H4 (cell line): ENCODE measurements around the gene TSPAN8. TPM values are rescaled to one million over a fixed set of nuclear protein-coding genes. Genes with fewer than 3 reads are reported as not detected.
"Not testable (repeated sequence)": the region's sequence is repeated elsewhere in the genome, so short reads cannot be mapped to it uniquely, and the experiment has no call there.

Experiments
- DNase-seq: peaks from one replicate; pipeline ENCODE4 v3.0.0-alpha.2; 2015; ENCODE audit warnings: low spot score
- total RNA-seq: library from RNA; depleted of rRNA; stranded (reverse); fragments of >200 nt; shearing (Covaris generic); gene quantifications from 2 replicates; pipeline ENCODE4 v1.2.3, GENCODE V29; 2014; rRNA removed

Gene TSPAN8
- total RNA-seq, 1 experiment from 2014 or later, result 1.9 TPM

GRCh38 chr12:71125949-71126348 lies 31.9 kb downstream of the TSPAN8 start:
- no peak for DNase-seq

DNA sequence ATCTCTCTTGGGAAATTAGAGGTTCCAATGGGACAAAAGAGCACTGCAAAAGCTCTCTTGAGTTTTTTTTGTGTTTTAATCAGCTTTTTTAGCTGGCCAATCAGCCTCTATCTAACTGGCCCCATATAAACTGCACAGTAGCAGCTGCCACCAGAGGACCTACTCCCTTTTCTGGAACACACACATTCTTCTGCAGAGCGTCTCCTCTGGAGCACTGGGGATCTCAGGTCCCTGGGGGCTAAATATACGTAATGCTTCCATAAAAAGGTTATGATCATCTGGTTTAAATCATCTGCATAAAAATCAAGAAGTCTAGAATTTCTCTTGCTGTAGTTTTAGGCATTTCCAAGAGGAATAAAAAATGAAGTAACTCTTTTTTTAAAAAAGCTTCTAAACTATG lies 32.3 kb downstream of the TSPAN8 start:
- no peak for DNase-seq

DNA sequence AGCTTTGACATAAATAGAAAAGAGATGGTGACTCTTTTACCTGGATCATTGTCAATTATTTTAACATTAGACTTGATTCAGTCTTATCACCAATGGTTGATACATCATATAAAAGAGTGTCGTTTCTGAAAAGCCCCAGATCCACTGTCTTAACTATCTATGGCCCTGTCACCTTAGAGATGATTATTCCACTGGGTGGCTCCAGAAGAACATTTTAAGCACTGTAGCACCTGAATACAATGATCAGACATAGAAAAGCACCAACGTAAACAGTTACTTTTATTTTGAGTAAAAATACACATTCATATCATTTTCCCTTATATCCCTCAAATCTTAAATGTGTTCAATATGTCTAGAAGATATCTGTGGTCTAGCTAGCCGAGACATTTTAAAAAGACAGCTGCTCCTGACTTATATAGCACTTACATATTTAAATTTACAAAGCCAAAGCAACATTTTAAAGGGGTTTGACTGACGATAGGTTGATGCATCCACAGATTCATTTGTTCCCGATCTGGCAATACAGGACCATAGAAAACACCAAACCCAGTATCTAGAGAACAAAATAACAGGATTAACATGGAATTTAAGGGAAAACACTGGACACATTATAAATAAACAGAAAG lies 32.9 kb downstream of the TSPAN8 start:
- no peak for DNase-seq

- not testable (repeated sequence) for DNase-seq
Observed at GRCh38 chr12:71113148-71113547, 44.7 kb downstream of the TSPAN8 start.

DNA sequence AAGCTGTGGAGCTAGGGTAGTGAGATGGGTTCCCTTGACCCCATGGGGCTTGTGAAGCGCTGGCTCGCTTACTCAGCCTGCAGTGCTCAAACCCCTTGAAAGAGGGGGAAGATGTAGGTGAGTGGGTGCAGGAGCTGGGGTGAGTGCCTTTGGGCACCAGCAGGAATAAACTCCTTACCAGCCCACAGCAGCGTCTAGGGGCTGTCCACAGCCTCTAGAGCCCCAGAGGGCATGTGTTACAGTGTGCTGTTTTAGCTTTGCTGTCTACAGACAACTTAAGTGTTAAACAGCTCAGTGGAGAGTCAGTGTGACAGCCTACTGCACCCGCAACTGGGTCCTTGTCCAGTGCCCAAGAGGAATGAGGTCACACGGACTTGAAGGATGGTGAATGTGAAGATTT lies 48.0 kb downstream of the TSPAN8 start:
- DNase-seq, result no peak

DNA sequence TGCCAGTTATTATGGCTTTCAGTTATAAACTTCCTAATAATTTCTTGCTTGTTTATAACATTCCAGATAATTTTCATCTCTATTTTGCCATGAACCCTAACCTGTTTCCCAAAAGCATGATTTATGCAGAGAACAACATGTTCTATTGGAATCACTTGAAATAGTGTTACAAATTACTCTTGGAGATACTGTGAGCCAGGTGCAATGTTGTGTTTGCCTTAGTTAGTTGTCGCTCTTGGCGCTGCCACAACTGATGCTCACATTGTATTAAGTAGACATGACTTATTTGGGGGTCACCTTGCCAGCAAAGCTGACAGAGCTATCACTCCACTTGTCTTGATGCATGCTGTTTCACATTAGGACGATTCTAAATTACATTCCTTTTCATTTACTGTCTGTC lies 49.4 kb downstream of the TSPAN8 start:
- DNase-seq, result no peak

GRCh38 chr12:71107936-71108335 lies 49.9 kb downstream of the TSPAN8 start:
- no peak for DNase-seq

DNA sequence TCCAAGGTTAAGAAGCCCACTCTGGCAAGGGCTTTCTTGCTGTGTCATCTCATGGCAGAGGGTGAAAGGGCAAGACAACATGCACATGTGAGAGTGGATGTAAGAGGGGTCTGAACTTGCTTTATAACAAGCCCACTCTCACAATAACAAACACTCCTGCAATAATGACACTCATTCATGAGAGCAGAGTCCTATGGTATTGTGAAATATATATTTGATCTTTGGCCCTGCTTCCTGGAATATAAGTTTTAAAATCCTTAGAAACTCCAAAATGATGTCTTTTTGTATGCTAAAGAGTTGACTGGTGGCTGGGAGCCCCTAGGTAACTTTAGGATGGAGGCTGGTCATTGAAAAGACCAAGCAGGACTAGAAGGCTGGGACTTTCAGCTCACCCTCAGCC lies 51.8 kb downstream of the TSPAN8 start:
- no peak for DNase-seq

DNA sequence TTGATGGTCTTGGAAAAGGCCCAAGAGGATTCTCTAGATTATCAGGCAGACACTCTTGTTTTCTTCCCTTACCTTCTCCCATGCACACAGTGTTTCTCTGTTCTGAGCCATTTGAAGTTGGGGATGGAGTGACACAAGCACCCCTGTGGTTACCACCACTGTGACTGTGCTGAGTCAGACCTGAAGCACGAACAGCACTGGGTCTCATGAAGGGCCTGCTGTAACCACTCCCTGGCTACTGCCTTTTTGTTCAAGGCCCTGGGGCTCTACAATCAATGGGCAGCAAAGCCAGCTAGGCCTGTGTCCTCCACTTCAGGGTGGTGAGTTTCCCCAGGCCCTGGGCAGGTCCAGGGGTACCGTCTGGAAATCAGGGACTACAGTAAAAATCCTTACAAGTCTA lies 65.5 kb downstream of the TSPAN8 start:
- DNase-seq, result no peak

- DNase-seq, result no peak
Observed at GRCh38 chr12:71090971-71091370, 66.8 kb downstream of the TSPAN8 start.

DNA sequence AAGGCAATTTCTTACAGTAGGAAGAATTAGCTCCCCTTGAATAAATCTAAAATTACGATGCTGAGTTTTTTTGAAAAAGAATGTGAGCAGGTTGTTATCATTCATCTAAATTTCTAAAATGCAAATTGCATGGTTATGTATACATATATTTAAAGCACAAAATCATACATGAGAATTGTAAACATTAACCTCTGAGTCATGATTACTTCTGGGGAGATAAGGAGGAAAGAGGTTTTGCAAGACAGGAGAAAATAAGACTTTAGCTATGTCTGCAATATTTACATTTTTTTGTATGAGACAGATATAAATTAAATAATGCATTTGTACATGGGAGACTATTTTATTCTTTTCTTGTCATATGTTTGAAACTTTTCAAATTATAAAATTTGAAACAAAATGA lies 72.2 kb downstream of the TSPAN8 start:
- DNase-seq, result no peak

DNA sequence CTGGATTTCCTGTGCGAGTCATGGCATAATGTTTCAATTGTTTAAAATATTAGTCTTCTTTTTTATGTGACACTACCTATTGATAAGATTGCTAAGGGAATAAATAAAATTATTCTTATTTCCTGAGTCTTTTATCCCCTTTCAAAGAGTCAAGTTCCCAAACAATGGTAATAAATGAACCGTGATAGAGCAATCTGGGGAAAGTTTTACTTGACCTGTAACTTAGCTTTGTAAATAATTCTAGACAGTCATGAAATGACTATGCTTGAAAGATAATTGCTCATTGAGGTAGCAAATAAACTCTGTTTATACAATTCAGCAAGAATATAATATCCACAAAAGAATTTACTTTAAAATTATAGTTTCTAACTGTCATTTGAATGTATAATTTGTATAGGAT lies 82.1 kb downstream of the TSPAN8 start:
- DNase-seq, result no peak

Other genes with a start within 250 kb of the TSPAN8 start
- gene PTPRR, start 237.3 kb downstream of the TSPAN8 start, total RNA-seq, result 1.3 TPM in 2 replicates